ENCODE results near the gene ZNF142. TPM values are rescaled to one million over a fixed set of nuclear protein-coding genes. Genes with fewer than 3 reads are reported as not detected.

Gene ZNF142
- total and polyA plus RNA-seq, 9 of the 15 experiments (the other 6 are each of a cell fraction or from before 2014, with no cell fraction given) = 0.50 to 26.1 (median 4.5) TPM

DNA sequence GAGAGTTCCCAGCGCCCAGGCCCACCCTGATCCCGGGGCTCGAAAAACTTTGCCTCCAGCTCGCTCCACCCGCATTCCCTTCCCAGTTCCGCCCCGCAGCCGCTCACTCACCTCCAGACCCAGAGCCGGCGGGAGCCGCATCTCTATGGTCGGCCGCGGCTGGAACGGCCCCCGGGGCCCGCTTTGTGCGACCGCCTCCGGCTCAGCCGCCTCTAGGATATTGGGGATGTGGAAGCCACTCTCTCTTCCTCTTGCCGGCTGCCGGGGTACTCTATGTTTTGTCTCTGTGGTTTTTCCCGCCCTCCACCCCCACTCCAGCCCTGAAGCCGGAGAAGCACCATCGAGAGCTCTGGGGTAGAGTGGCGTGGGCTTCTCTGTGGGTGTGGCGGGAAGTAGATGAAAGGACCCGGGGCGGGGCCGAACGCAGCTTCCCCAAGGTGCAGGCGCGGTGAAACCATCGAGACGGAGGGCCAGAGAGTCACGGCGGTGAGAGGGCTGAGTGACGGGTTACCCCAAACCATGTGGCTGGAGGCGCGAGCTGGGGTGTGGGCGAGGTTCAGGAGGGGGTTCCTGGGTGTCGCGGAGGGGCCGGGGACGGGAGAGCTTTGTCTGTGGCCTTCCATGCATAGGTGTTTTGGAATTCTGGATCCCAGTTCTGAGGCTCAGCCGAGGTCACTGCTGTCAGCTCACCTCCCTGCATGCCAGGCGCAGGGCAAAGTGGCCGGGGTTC lies at the start of gene ZNF142, which contains the start of gene BCS1L (continued):
- TF ChIP-seq NRF1 (conservative IDR thresholded peaks at IDR 0.05 in 1 of 2, IDR thresholded peaks at IDR 0.05 in 1 of 2) = peak; percentile 60 to 67
- TF ChIP-seq GABPB1 (CRISPR knock-in tag; IDR thresholded peaks at IDR 0.05) = no peak
- peak; percentile 59; the same call in 1 of the 2 replicates for TF ChIP-seq ZZZ3 (IDR thresholded peaks at IDR 0.05)
- TF ChIP-seq, protein P1, sequence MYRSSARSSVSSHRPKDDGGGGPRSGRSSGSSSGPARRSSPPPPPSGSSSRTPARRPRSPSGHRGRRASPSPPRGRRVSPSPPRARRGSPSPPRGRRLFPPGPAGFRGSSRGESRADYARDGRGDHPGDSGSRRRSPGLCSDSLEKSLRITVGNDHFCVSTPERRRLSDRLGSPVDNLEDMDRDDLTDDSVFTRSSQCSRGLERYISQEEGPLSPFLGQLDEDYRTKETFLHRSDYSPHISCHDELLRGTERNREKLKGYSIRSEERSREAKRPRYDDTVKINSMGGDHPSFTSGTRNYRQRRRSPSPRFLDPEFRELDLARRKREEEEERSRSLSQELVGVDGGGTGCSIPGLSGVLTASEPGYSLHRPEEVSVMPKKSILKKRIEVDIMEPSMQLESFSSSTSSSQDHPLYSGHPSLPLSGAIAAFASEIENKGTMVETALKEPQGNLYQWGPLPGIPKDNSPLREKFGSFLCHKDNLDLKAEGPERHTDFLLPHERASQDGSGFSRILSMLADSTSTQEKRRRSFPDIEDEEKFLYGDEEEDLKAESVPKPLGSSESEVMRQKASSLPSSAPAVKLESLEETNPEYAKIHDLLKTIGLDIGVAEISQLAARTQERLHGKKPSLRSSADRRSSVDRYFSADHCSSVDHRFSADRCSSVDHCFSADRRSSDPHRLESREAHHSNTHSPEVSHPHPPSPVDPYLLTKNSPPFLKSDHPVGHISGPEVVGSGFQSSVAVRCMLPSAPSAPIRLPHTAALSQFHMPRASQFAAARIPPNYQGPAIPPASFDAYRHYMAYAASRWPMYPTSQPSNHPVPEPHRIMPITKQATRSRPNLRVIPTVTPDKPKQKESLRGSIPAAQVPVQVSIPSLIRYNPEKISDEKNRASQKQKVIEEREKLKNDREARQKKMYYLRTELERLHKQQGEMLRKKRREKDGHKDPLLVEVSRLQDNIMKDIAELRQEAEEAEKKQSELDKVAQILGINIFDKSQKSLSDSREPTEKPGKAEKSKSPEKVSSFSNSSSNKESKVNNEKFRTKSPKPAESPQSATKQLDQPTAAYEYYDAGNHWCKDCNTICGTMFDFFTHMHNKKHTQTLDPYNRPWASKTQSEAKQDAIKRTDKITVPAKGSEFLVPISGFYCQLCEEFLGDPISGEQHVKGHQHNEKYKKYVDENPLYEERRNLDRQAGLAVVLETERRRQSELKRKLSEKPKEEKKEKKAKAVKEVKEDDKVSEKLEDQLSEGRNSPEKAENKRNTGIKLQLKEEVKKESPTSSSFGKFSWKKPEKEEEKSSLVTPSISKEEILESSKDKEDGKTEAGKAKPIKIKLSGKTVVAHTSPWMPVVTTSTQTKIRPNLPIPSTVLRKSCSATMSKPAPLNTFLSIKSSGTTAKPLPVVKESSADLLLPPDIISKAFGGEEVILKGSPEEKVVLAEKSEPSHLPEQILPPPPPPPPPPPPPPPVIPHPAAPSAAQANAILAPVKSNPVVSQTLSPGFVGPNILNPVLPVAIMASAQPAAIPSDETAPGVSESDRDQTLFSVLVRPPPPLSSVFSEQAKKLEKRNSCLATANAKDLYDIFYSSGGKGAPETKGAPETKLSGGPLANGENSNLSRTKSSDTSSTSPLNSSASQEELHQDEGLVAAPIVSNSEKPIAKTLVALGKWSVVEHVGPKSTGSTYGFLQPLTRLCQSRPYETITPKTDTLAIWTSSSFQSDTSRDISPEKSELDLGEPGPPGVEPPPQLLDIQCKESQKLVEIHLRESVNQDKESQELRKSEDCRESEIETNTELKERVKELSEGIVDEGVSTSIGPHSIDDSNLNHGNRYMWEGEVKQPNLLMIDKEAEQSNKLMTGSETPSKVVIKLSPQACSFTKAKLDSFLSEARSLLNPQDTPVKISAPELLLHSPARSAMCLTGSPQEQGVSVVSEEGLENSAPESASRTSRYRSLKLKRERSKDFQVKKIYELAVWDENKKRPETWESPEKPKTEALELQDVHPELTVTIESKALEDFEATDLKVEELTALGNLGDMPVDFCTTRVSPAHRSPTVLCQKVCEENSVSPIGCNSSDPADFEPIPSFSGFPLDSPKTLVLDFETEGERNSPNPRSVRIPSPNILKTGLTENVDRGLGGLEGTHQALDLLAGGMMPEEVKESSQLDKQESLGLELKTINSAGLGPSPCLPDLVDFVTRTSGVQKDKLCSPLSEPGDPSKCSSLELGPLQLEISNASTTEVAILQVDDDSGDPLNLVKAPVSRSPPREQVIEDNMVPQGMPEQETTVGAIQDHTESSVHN (IDR thresholded peaks at IDR 0.05; ENCODE audit: borderline replicate concordance in 1 of 2, low read depth in 1 of 2) = no peak
- TF ChIP-seq, protein P2, sequence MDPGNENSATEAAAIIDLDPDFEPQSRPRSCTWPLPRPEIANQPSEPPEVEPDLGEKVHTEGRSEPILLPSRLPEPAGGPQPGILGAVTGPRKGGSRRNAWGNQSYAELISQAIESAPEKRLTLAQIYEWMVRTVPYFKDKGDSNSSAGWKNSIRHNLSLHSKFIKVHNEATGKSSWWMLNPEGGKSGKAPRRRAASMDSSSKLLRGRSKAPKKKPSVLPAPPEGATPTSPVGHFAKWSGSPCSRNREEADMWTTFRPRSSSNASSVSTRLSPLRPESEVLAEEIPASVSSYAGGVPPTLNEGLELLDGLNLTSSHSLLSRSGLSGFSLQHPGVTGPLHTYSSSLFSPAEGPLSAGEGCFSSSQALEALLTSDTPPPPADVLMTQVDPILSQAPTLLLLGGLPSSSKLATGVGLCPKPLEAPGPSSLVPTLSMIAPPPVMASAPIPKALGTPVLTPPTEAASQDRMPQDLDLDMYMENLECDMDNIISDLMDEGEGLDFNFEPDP (CRISPR knock-in tag; IDR thresholded peaks at IDR 0.05) = no peak
- TF ChIP-seq TBP (optimal IDR thresholded peaks at IDR 0.05; ENCODE audit: low read depth, low read length) = peak; percentile 67
- TF ChIP-seq EGR1 (conservative IDR thresholded peaks at IDR 0.05) = peak; percentile 62
- TF ChIP-seq, protein P3, sequence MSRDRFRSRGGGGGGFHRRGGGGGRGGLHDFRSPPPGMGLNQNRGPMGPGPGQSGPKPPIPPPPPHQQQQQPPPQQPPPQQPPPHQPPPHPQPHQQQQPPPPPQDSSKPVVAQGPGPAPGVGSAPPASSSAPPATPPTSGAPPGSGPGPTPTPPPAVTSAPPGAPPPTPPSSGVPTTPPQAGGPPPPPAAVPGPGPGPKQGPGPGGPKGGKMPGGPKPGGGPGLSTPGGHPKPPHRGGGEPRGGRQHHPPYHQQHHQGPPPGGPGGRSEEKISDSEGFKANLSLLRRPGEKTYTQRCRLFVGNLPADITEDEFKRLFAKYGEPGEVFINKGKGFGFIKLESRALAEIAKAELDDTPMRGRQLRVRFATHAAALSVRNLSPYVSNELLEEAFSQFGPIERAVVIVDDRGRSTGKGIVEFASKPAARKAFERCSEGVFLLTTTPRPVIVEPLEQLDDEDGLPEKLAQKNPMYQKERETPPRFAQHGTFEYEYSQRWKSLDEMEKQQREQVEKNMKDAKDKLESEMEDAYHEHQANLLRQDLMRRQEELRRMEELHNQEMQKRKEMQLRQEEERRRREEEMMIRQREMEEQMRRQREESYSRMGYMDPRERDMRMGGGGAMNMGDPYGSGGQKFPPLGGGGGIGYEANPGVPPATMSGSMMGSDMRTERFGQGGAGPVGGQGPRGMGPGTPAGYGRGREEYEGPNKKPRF (IDR thresholded peaks at IDR 0.05; ENCODE audit: low read depth, low read length) = no peak
- 0 out of 2 replicates have a peak, but pooled peaks have one; percentile 21 for TF ChIP-seq TCF7L2 (IDR thresholded peaks at IDR 0.05; ENCODE audit: low read depth, low read length)
- TF ChIP-seq NCOA1 (IDR thresholded peaks at IDR 0.05; ENCODE audit: low read depth) = 0 out of 2 replicates have a peak, but pooled peaks have one; percentile 17
- TF ChIP-seq CBX5 (IDR thresholded peaks at IDR 0.05; ENCODE audit: borderline replicate concordance, low read depth) = no peak
- TF ChIP-seq, protein P4, sequence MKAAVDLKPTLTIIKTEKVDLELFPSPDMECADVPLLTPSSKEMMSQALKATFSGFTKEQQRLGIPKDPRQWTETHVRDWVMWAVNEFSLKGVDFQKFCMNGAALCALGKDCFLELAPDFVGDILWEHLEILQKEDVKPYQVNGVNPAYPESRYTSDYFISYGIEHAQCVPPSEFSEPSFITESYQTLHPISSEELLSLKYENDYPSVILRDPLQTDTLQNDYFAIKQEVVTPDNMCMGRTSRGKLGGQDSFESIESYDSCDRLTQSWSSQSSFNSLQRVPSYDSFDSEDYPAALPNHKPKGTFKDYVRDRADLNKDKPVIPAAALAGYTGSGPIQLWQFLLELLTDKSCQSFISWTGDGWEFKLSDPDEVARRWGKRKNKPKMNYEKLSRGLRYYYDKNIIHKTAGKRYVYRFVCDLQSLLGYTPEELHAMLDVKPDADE (conservative IDR thresholded peaks at IDR 0.05; ENCODE audit: control insufficient read depth, low read depth, low read length) = 0 out of 2 replicates have a peak, but pooled peaks have one; percentile 41
- no peak for TF ChIP-seq SAFB2 (IDR thresholded peaks at IDR 0.05; ENCODE audit: borderline replicate concordance, low read depth, low read length, severe bottlenecking)

Measured in K562 (cell line).